Epithelial cell of esophagus (primary cell): ENCODE data around the gene CLK4.
A peak's percentile ranks its signal among the peaks of the same experiment; 100 is the strongest.
"Not testable (repeated sequence)": the region's sequence is repeated elsewhere in the genome, so short reads cannot be mapped to it uniquely, and the experiment has no call there.

ENCODE experiments used
- DNase-seq: peaks from one replicate; pipeline ENCODE4 v3.0.0; 2010; ENCODE audit warnings: low read depth
- H3K4me3 ChIP-seq: 2 replicates; pipeline ENCODE4 v1.5.1; 2011; ENCODE audit warnings: mild to moderate bottlenecking, low read length, control low read depth
- TF ChIP-seq, protein P1 (sequence below): IDR thresholded peaks from 2 replicates; pipeline ENCODE4 v1.5.1; 2011; ENCODE audit warnings: low read depth, mild to moderate bottlenecking, low read length, control low read depth, inconsistent platforms; ENCODE audit not compliant: insufficient read depth; ENCODE audit errors: missing control alignments

Gene CLK4

DNA sequence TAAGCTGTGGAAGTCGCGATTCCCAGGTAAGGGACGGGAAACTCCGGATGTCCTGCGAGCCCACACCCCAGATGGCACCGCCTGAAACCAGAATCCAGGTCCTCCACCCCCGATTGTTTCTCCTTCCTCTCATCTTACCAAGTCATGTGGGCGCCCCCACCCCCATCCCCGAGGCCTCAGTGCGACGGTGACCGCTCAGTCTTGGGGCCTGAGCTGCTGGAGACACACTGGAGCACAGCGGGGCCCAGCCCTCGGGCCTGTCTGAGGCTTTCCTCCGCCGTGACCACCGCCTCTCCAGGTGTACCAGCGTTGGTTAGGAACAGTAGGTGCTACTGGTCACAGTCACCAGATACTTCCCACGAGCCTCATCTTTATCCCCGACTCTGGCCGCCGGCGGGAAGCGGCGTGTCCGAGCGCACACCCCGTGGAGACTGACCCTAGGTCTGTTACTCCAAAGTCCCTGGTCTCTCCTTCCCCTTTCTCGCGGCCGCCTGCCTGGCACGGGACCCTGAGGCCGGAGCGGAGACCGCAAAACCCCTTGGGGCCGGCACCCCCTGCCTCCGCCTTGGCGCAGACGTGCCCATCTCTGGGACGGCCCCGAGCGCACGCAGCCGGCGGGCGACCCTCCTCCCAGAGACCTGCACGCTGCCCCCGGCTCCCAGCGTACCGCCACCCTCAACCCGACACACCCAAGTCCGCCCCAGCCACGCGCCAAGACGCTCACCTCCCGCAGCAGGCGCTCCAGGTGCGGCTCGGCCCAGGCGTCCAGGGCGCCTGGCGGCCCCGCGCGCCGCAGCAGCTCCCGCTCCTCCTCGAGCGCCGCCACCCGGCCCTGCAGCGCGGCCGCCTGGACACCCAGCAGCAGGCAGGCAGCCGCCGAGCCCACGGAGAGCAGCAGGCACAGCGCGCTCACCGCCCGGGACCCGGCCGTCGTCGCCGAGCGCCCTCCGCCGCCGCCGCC is 37.4 kb downstream of the CLK4 start:
- DNase-seq = peak; percentile 51
- H3K4me3 ChIP-seq = peak overlapping the region; percentile 34

DNA sequence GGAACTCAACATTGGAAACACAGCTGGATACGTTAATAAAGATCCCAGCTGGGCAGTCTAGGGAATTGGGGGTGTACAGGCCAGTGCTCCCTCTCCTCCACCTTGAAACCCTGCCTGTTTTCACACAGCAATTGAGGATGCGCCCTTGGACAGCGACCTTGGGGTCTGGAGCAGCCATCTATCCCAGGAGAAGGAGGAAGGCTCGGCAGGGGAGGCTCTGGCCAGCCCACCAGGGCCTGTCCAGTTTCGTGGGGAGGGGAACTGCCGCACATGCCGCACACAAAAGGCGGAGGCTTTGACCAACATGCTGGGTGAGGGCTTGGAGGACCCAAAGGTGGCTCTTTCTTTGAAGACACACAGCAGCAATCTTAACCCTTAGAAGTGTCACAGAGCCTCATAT is 38.1 kb downstream of the CLK4 start:
- TF ChIP-seq, protein P1, sequence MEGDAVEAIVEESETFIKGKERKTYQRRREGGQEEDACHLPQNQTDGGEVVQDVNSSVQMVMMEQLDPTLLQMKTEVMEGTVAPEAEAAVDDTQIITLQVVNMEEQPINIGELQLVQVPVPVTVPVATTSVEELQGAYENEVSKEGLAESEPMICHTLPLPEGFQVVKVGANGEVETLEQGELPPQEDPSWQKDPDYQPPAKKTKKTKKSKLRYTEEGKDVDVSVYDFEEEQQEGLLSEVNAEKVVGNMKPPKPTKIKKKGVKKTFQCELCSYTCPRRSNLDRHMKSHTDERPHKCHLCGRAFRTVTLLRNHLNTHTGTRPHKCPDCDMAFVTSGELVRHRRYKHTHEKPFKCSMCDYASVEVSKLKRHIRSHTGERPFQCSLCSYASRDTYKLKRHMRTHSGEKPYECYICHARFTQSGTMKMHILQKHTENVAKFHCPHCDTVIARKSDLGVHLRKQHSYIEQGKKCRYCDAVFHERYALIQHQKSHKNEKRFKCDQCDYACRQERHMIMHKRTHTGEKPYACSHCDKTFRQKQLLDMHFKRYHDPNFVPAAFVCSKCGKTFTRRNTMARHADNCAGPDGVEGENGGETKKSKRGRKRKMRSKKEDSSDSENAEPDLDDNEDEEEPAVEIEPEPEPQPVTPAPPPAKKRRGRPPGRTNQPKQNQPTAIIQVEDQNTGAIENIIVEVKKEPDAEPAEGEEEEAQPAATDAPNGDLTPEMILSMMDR = no peak
- no peak for DNase-seq
- no peak overlapping the region for H3K4me3 ChIP-seq

More for the DNA sequence above, 37.4 kb downstream of the CLK4 start:
- TF ChIP-seq, protein P1 = no peak

DNA sequence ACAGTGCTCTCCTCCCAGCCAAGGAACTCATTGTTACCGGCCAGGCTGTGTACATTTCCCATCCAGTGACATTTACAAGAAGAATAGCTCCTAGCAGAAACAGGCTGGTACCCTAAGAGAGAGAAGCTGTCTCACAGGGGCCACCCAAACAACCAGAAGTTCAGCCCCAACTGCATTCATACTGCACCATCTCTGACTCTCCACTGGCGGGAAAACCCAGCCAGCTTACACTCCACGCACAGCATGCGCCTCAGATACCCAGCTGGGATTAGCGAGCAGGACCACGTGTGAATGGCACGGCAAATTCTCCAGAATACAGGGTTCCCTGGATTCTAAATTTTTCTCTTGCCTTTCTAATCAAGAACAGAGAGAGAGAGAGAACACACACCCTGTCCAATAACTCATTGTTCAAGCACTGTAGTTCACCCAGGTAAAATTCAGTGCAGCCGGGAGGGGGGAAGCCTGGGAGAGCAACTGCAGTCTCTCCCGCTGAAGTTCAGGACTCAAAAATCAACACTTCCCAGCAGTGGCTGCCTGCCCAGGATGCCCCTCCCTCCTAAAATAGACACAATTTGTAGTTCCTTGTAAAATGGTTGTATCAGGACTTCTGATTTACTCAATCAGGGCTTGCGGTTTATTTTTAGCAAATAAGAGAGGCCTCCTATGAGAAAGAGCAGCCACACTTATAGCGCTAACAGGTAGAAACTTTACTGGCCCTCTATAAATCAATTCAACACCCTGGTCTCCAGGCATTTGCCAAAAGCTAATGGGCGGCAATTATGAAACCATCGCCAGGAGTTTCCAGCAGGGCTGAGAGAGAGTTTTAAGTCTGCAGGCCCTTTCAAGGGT is 38.9 kb downstream of the CLK4 start:
- no peak overlapping the region for H3K4me3 ChIP-seq
- no peak for DNase-seq
- TF ChIP-seq, protein P1 = no peak

DNA sequence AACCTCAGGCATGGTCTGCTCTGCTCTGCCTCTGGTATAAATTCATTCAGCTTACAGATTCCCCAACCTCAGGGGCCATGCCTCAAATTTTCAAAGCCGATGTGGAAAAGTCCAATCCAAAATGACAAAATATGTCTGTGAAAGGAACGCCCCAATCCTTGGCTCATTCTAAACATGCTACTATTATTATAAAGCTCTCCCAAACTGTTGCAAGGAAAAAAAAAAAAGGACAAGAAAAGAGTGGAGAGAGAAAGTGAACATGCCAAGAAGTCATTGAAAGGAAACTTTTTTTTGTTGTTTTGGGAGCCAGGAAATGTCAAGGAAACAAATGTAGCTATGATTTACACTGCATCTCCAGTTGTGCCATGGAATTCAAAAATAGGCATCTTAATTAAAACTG is 40.5 kb downstream of the CLK4 start:
- H3K4me3 ChIP-seq = no peak overlapping the region
- TF ChIP-seq, protein P1 = no peak
- DNase-seq = no peak

DNA sequence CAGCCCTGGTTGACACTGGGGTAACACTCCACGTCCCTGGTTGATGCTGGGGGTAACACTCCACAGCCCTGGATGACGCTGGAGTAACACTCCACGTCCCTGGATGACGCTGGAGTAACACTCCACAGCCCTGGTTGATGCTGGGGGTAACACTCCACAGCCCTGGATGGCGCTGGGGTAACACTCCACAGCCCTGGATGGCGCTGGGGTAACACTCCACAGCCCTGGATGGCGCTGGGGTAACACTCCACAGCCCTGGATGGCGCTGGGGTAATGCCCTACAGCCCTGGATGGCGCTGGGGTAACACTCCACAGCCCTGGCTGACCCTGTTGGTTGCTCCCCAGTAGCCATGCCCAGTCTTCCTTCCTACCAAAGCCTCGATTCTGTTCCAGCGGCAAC is 41.4 kb downstream of the CLK4 start:
- H3K4me3 ChIP-seq = not testable (repeated sequence)
- DNase-seq = peak; percentile 40

DNA sequence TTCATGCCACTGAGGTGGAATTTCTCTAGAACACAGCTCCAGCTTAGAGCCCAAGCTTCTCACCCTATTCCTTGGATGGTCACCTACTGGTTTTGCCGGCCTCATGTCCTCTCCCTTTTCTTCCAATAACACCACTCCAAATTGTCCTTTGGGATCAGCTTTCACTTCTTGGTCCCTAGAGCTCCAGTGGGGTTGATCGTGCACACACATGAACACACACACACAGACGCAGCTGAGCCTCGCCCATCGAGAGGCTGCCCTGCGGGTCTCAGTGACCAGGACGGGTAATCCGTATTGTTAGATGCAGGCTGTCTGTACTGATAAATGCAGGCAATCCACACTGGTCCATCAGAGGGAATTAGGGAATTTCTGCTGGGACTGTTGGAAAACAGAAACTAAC is 43.6 kb downstream of the CLK4 start:
- TF ChIP-seq, protein P1 = no peak
- H3K4me3 ChIP-seq = no peak overlapping the region
- DNase-seq = no peak

DNA sequence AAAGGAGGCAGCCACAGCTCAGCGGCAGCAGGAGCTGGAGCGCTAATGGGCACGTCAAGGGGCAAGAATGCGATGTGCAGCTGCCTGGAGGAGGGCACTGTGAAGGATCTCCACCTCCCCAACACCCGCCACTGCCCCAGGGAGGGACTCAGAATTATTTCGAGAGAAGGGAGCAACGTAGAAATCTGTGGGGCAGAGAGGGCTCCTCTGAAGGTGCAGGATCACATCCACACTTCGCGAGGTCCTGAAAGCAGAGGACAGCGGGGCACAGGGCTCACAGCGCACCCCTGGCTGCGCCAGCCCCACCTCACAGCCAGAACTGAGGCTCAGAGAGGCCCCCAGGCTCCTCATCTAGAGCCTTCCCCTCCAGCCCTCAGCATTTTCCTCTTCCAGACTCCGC is 44.6 kb downstream of the CLK4 start:
- TF ChIP-seq, protein P1 = no peak
- no peak overlapping the region for H3K4me3 ChIP-seq
- DNase-seq = no peak
